Peyer's patch (tissue), 4 donors: Measurements from ENCODE around the gene ARHGAP23. TPM values are rescaled to one million over a fixed set of nuclear protein-coding genes. Genes with fewer than 3 reads are reported as not detected.
"Not testable (repeated sequence)": the region's sequence is repeated elsewhere in the genome, so short reads cannot be mapped to it uniquely, and the experiment has no call there.

ENCODE experiments used
- DNase-seq, 3 donors: peaks; one replicate each; pipeline ENCODE4 v3.0.0-alpha.2; 2017 to 2019
- H3K27ac ChIP-seq, 4 donors: fragments of 200-600 bp; sonication (generic); one replicate each; pipeline ENCODE4 v1.5.1; 2016 to 2019
- H3K27me3 ChIP-seq, 2 donors: fragments of 200-600 bp; sonication (generic); one replicate each; pipeline ENCODE4 v1.5.1; 2019
- H3K36me3 ChIP-seq, 3 donors: fragments of 200-600 bp; sonication (generic); one replicate each; pipeline ENCODE4 v1.5.1; 2016 to 2019
- H3K4me1 ChIP-seq, 4 donors: fragments of 200-600 bp; sonication (generic); one replicate each; pipeline ENCODE4 v1.5.1; 2016 to 2019
- H3K4me3 ChIP-seq, 4 donors: fragments of 200-600 bp; sonication (generic); 1 replicate in 3 of 4; 2 replicates in 1 of 4; pipeline ENCODE4 v1.5.1; 2016 to 2019; ENCODE audit warnings: mild to moderate bottlenecking in 1 of 4
- H3K9me3 ChIP-seq, 4 donors: fragments of 200-600 bp; sonication (generic); one replicate each; pipeline ENCODE4 v1.5.1; 2016 to 2019; ENCODE audit warnings: mild to moderate bottlenecking in 1 of 4
- POLR2A ChIP-seq, 2 donors: fragments of 450-650 bp; IDR thresholded peaks; one replicate each; pipeline ENCODE4 v1.5.1; 2017; ENCODE audit warnings: antibody characterized with exemption in 2 of 2, mild to moderate bottlenecking in 2 of 2, moderate library complexity in 2 of 2
- total RNA-seq, 4 donors: library from RNA; depleted of rRNA; stranded (reverse); fragments of >200 nt; gene quantifications; one replicate each; pipeline ENCODE4 v1.1.0, GENCODE V29; 2016
- TF ChIP-seq, protein P1 (sequence below), 6 experiments: fragments of 450-650 bp in 4 of 6; fragments of 200-600 bp in 2 of 6; sonication (generic) in 1 of 6; IDR thresholded peaks; one replicate each; pipeline ENCODE4 v1.5.1; 2017 to 2019; ENCODE audit warnings: antibody characterized with exemption in 6 of 6, mild to moderate bottlenecking in 3 of 6, moderate library complexity in 1 of 6

ARHGAP23 gene
- total RNA-seq, 4 donors from 2014 or later = 0.88 to 36.3 (median 8.9) TPM

DNA sequence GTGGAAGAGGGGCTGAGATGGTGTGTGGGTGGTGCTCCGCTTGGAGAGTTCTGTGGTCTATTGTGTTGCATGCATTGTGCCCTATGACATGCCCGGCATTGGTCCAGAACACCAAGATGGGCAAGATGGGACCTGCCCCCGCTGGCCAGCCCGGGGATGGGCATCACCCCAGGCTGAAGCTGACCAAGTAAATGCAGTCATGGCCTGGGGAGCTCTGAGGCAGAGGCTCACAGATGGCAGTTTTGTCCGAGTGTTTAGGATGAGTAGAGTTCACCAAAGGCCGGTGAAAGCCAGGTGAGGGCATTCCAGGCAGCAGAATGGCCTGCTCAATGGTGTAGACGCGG lies 54.4 kb downstream of the ARHGAP23 start:
- H3K36me3 ChIP-seq, H3K4me1 ChIP-seq, H3K4me3 ChIP-seq, H3K27me3 ChIP-seq, DNase-seq, H3K9me3 ChIP-seq, H3K27ac ChIP-seq: not testable (repeated sequence)

GRCh38 chr17:38484242-38485145 lies 56.2 kb downstream of the ARHGAP23 start:
- peak overlapping the region in 1 of 4 donors; percentile 17 for H3K27ac ChIP-seq
- H3K4me1 ChIP-seq, H3K36me3 ChIP-seq, H3K4me3 ChIP-seq, H3K9me3 ChIP-seq, H3K27me3 ChIP-seq: not testable (repeated sequence)
- DNase-seq = peak in 2 of 3 donors; percentile 51 to 81
- TF ChIP-seq, protein P1, sequence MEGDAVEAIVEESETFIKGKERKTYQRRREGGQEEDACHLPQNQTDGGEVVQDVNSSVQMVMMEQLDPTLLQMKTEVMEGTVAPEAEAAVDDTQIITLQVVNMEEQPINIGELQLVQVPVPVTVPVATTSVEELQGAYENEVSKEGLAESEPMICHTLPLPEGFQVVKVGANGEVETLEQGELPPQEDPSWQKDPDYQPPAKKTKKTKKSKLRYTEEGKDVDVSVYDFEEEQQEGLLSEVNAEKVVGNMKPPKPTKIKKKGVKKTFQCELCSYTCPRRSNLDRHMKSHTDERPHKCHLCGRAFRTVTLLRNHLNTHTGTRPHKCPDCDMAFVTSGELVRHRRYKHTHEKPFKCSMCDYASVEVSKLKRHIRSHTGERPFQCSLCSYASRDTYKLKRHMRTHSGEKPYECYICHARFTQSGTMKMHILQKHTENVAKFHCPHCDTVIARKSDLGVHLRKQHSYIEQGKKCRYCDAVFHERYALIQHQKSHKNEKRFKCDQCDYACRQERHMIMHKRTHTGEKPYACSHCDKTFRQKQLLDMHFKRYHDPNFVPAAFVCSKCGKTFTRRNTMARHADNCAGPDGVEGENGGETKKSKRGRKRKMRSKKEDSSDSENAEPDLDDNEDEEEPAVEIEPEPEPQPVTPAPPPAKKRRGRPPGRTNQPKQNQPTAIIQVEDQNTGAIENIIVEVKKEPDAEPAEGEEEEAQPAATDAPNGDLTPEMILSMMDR (IDR thresholded peaks at IDR 0.05) = peak; percentile 25 to 78 (median 70)

- Histone ChIP-seq H3K9me3 (no peaks in the 10 kb centered on the region), H3K27ac (peak overlapping the region in 1 of 4 donors; percentile 13)
These were observed 56.8 kb downstream of the ARHGAP23 start for GRCh38 chr17:38485146-38485468.

DNA sequence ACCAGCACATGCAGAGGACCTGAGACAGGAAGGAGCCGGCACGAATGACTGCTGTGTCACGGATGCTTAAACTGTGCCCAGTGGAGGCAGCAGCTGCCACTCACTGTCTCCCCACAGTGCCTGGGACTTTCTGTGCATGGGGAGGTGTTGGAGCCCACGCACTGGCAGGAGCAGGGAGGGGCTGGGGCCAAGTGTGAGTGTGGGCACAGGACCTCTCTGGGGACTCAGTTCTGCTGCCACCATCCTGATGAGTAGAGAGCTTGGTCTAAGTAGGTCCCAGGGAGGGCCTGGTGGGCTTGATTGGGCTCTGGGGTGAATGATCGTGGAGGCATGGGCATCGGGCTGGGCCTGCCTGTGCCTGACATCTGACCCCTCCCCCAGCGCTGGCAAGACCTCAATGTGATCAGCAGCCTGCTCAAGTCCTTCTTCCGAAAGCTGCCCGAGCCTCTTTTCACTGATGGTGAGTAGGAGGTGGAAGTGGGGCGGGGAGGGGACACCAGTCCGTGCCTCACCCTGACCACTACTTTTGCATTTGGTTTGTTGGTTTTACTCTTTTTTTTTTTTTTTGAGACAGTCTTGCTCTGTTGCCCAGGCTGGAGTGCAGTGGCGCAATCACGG lies 57.5 kb downstream of the ARHGAP23 start:
- not testable (repeated sequence) for H3K27me3 ChIP-seq, H3K4me3 ChIP-seq, H3K4me1 ChIP-seq, H3K36me3 ChIP-seq, H3K9me3 ChIP-seq
- peak overlapping the region in 1 of 4 donors; percentile 13 for H3K27ac ChIP-seq
- peak; percentile 38 to 79 (median 64) for DNase-seq

More at GRCh38 chr17:38485146-38485468, 56.8 kb downstream of the ARHGAP23 start:
- Histone ChIP-seq H3K4me1 (peaks cover 0 to 3% (median 0%) of the 10 kb centered on the region in 4 donors), H3K36me3 (peaks cover 0 to 1% (median 0%) of the 10 kb centered on the region in 3 donors), H3K27me3 (no peaks in the 10 kb centered on the region), H3K4me3 (no peak overlapping the region)
- no peak for DNase-seq
- TF ChIP-seq, protein P1 (IDR thresholded peaks at IDR 0.05) = no peak
- no peak for TF ChIP-seq POLR2A (IDR thresholded peaks at IDR 0.05)

DNA sequence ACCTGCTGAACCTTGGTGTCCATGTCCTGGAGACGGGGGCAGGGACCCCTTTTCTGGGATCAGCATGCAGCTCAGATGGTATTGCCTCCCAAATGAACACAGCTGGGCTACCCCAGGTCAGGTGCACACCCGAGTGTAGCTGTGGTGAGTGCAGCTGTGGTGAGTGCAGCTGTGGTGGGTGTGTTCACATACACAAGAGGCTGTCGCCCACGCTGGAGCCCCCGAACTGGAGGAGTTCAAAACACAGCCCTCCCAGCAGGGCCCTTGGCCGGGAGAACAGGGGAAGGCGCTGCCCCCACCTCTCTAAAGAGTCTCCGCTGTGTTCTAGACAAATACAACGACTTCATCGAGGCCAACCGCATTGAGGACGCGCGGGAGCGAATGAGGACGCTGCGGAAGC lies 61.5 kb downstream of the ARHGAP23 start:
- not testable (repeated sequence) for H3K27me3 ChIP-seq, DNase-seq, H3K27ac ChIP-seq, H3K4me3 ChIP-seq, H3K4me1 ChIP-seq, H3K9me3 ChIP-seq
- H3K36me3 ChIP-seq = peaks cover 0 to 18% (median 0%) of the 10 kb centered on the region in 3 donors

DNA sequence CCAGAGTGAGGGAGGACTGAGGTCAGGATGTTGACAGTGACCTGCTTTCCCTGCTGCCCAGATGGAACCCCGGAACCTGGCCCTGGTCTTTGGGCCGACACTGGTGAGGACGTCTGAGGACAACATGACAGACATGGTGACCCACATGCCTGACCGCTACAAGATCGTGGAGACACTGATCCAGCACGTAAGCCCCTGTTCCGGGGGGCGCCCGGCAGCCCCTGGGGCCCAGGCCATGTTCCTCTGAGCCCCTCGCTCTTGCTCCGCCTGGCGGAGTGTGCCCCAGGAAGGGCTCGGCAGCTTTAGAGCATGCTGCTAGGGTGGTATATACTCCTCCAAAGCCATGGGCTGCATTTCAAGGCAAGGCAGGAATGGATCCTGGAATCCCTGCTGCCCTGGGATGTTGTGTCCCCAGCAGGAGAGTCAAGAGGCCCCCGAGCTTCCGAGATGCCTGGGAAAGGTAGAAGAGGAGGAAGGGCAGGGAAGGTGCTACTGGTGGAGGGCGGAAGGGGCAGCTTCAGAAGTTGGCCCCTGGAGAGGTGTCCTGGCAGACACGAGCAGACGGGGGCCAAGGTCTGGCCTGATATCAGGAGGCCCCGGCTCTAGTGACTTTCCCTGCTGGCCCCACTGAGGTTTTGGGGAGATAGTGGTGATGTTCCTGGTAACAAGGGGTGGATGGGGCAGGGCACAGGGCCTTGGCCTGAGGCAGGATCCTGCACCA lies 63.2 kb downstream of the ARHGAP23 start:
- H3K27ac ChIP-seq = not testable (repeated sequence)
- peaks cover 0 to 18% (median 0%) of the 10 kb centered on the region in 3 donors for H3K36me3 ChIP-seq

GRCh38 chr17:38492067-38493040 lies 64.1 kb downstream of the ARHGAP23 start:
- not testable (repeated sequence) for H3K4me3 ChIP-seq, H3K27me3 ChIP-seq, H3K27ac ChIP-seq, H3K4me1 ChIP-seq, H3K9me3 ChIP-seq
- peak; percentile 89 to 97 (median 93) for DNase-seq
- TF ChIP-seq, protein P1 (IDR thresholded peaks at IDR 0.05) = peak in 5 of 6 experiments; percentile 14 to 87 (median 23)
- peaks cover 0 to 18% (median 0%) of the 10 kb centered on the region in 3 donors for H3K36me3 ChIP-seq

More for the DNA sequence above, 63.2 kb downstream of the ARHGAP23 start:
- not testable (repeated sequence) for H3K4me1 ChIP-seq, H3K4me3 ChIP-seq, H3K9me3 ChIP-seq, H3K27me3 ChIP-seq, DNase-seq

GRCh38 chr17:38494152-38494551 lies 65.9 kb downstream of the ARHGAP23 start:
- not testable (repeated sequence) for H3K9me3 ChIP-seq, H3K27ac ChIP-seq, H3K4me1 ChIP-seq, DNase-seq, H3K4me3 ChIP-seq, H3K27me3 ChIP-seq
- peaks cover 0 to 27% (median 0%) of the 10 kb centered on the region in 3 donors for H3K36me3 ChIP-seq

GRCh38 chr17:38497656-38498055 lies 69.4 kb downstream of the ARHGAP23 start:
- H3K4me3 ChIP-seq, DNase-seq, H3K9me3 ChIP-seq, H3K4me1 ChIP-seq, H3K27ac ChIP-seq, H3K27me3 ChIP-seq: not testable (repeated sequence)
- H3K36me3 ChIP-seq = peaks cover 0 to 17% (median 0%) of the 10 kb centered on the region in 3 donors
